Hepatocyte (in vitro differentiated cells): ENCODE results near the gene PDZRN4. TPM values are rescaled to one million over a fixed set of nuclear protein-coding genes. Genes with fewer than 3 reads are reported as not detected.
"Not testable (repeated sequence)": the region's sequence is repeated elsewhere in the genome, so short reads cannot be mapped to it uniquely, and the experiment has no call there.

Experiments used
- DNase-seq: peaks from one replicate; pipeline ENCODE4 v3.0.0-alpha.2; 2016; ENCODE audit warnings: low spot score
- H2AFZ ChIP-seq: fragments of 200-600 bp; sonication (generic); 2 replicates; pipeline ENCODE4 v1.6.0; 2016; ENCODE audit warnings: antibody characterized with exemption, mild to moderate bottlenecking
- H3K27ac ChIP-seq: fragments of 200-600 bp; sonication (generic); 2 replicates; pipeline ENCODE4 v1.5.1; 2016; ENCODE audit warnings: mild to moderate bottlenecking
- H3K27me3 ChIP-seq: fragments of 200-600 bp; sonication (generic); 2 replicates; pipeline ENCODE4 v1.6.1; 2016
- H3K36me3 ChIP-seq: fragments of 200-600 bp; sonication (generic); replicated peaks from 2 replicates; pipeline ENCODE4 v1.5.1; 2016; ENCODE audit warnings: low read depth; ENCODE audit not compliant: insufficient read depth
- H3K4me1 ChIP-seq: fragments of 200-600 bp; sonication (generic); 2 replicates; pipeline ENCODE4 v1.5.1; 2016; ENCODE audit warnings: mild to moderate bottlenecking, moderate library complexity; ENCODE audit not compliant: insufficient read depth
- H3K4me2 ChIP-seq: fragments of 200-600 bp; sonication (generic); 2 replicates; pipeline ENCODE4 v1.6.0; 2016
- H3K4me3 ChIP-seq: fragments of 200-600 bp; sonication (generic); 2 replicates; pipeline ENCODE4 v1.5.1; 2016; ENCODE audit warnings: mild to moderate bottlenecking
- H3K79me2 ChIP-seq: fragments of 200-600 bp; sonication (generic); 2 replicates; pipeline ENCODE4 v1.6.0; 2017; ENCODE audit warnings: mild to moderate bottlenecking
- H3K9me2 ChIP-seq: fragments of 200-600 bp; sonication (generic); replicated peaks from 2 replicates; pipeline ENCODE4 v1.6.0; 2017; ENCODE audit warnings: mild to moderate bottlenecking; ENCODE audit not compliant: insufficient read depth
- H3K9me3 ChIP-seq: fragments of 200-600 bp; sonication (generic); 2 replicates; pipeline ENCODE4 v1.5.1; 2016; ENCODE audit warnings: low read depth, mild to moderate bottlenecking
- H4K20me1 ChIP-seq: fragments of 200-600 bp; sonication (generic); 2 replicates; pipeline ENCODE4 v1.6.0; 2016; ENCODE audit warnings: mild to moderate bottlenecking; ENCODE audit not compliant: insufficient read depth, poor library complexity, severe bottlenecking
- CTCF ChIP-seq: fragments of 200-600 bp; sonication (generic); IDR thresholded peaks from 2 replicates; pipeline ENCODE4 v1.5.1; 2016; ENCODE audit warnings: antibody characterized with exemption, mild to moderate bottlenecking; ENCODE audit not compliant: poor library complexity
- EZH2 ChIP-seq: fragments of 200-600 bp; sonication (generic); IDR thresholded peaks from 2 replicates; pipeline ENCODE4 v1.6.1; 2016; ENCODE audit warnings: antibody characterized with exemption, mild to moderate bottlenecking, borderline replicate concordance
- EZH2phosphoT487 ChIP-seq: fragments of 200-600 bp; sonication (generic); IDR thresholded peaks from one replicate; pipeline ENCODE4 v1.6.1; 2018; ENCODE audit warnings: antibody characterized with exemption, mild to moderate bottlenecking, low read depth, moderate library complexity; ENCODE audit not compliant: unreplicated experiment, severe bottlenecking
- WGBS: methylation state at CpG from one replicate; pipeline ENCODE4 v1.1.6; 2016; ENCODE audit warnings: low lambda C conversion rate; ENCODE audit errors: missing lambda C conversion rate; 5-methylcytosine and 5-hydroxymethylcytosine counted together
- polyA plus RNA-seq: library from polyadenylated mRNA; unstranded; fragments of >200 nt; fragmentation: Nextera tagmentation; extraction: Ambion mirVana; gene quantifications from 2 replicates; pipeline ENCODE4 v1.2.1, GENCODE V29; 2016
- total RNA-seq: library from RNA; depleted of rRNA; stranded (reverse); fragments of >200 nt; gene quantifications from 2 replicates; pipeline ENCODE4 v1.2.3, GENCODE V29; 2014

The PDZRN4 gene
- total and polyA plus RNA-seq, 2 experiments from 2014 or later = 2.2 to 2.3 TPM

DNA sequence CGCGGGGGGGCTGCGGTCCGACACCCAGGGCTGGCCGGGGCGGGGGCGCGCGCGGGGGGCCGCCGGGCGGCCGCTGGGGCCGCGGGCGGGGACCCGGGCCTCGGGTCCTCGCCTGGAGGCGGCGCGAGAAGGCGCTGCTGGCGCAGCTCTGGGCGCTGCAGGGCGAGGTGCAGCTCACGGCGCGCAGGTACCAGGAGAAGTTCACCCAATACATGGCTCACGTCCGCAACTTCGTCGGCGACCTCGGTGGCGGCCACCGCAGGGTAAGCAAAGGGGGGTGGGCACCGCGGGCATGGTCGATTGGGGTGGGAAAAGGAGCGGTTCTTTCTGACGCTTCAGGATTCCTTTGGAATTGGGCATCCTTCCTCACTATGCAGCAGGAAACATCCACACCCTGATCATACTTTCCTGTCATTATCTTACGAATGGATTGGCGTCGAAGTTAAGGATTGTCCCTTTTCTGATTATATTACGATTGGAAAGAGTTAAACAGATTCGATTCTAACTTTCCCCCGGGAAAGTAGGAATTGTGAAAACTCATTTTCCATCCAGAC lies 798 bp downstream of the PDZRN4 start:
- peaks cover 8% of the 10 kb centered on the region for H3K4me1 ChIP-seq
- 9% methylated on average over 19 of the region's 49 CpGs for WGBS
- peak overlapping the region; percentile 94 for H3K4me2 ChIP-seq
- H3K36me3 ChIP-seq = no peaks in the 10 kb centered on the region
- no peaks in the 10 kb centered on the region for H4K20me1 ChIP-seq
- H3K79me2 ChIP-seq = no peaks in the 10 kb centered on the region
- H3K27me3 ChIP-seq = peaks cover 43% of the 10 kb centered on the region
- no peak overlapping the region for H3K27ac ChIP-seq
- no peaks in the 10 kb centered on the region for H3K9me2 ChIP-seq
- H2AFZ ChIP-seq = peak overlapping the region; percentile 76
- peak overlapping the region; percentile 35 for H3K4me3 ChIP-seq
- no peak for DNase-seq
- TF ChIP-seq CTCF (no peak), EZH2phosphoT487 (no peak), EZH2 (no peak)
- no peaks in the 10 kb centered on the region for H3K9me3 ChIP-seq

GRCh38 chr12:41189395-41190251 lies 1.5 kb downstream of the PDZRN4 start:
- H3K4me1 ChIP-seq = peaks cover 8% of the 10 kb centered on the region
- 9% methylated on average over 34 of the region's 34 CpGs for WGBS
- H2AFZ ChIP-seq = peak overlapping the region; percentile 76
- peaks cover 43% of the 10 kb centered on the region for H3K27me3 ChIP-seq
- no peaks in the 10 kb centered on the region for H3K9me3 ChIP-seq
- no peaks in the 10 kb centered on the region for H3K79me2 ChIP-seq
- DNase-seq = no peak
- H3K27ac ChIP-seq = no peak overlapping the region
- no peaks in the 10 kb centered on the region for H4K20me1 ChIP-seq
- H3K4me3 ChIP-seq = peak overlapping the region; percentile 35
- H3K4me2 ChIP-seq = peak overlapping the region; percentile 94
- no peaks in the 10 kb centered on the region for H3K9me2 ChIP-seq
- no peaks in the 10 kb centered on the region for H3K36me3 ChIP-seq
- TF ChIP-seq EZH2 (peak; percentile 88), EZH2phosphoT487 (no peak)

GRCh38 chr12:41190338-41190737 lies 2.2 kb downstream of the PDZRN4 start:
- no peaks in the 10 kb centered on the region for H3K79me2 ChIP-seq
- peaks cover 43% of the 10 kb centered on the region for H3K27me3 ChIP-seq
- H3K9me2 ChIP-seq = no peaks in the 10 kb centered on the region
- H3K9me3 ChIP-seq = no peaks in the 10 kb centered on the region
- H3K27ac ChIP-seq = no peak overlapping the region
- no peaks in the 10 kb centered on the region for H3K36me3 ChIP-seq
- peak; percentile 38 for DNase-seq
- WGBS = 37% methylated on average over 5 of the region's 5 CpGs
- no peak for TF ChIP-seq EZH2phosphoT487
- peak; percentile 54 for TF ChIP-seq CTCF
- peak overlapping the region; percentile 76 for H2AFZ ChIP-seq
- peak overlapping the region; percentile 94 for H3K4me2 ChIP-seq
- H3K4me3 ChIP-seq = peak overlapping the region; percentile 14
- peaks cover 8% of the 10 kb centered on the region for H3K4me1 ChIP-seq
- H4K20me1 ChIP-seq = no peaks in the 10 kb centered on the region

- DNase-seq, H3K79me2 ChIP-seq, H3K4me2 ChIP-seq, H4K20me1 ChIP-seq, H3K9me2 ChIP-seq, H3K4me1 ChIP-seq, H3K27ac ChIP-seq, H2AFZ ChIP-seq, H3K9me3 ChIP-seq, H3K4me3 ChIP-seq, H3K36me3 ChIP-seq: not testable (repeated sequence)
- WGBS = 93% methylated on average over 3 of the region's 3 CpGs
- H3K27me3 ChIP-seq = peaks cover 41% of the 10 kb centered on the region
Observed at GRCh38 chr12:41191549-41191948, 3.4 kb downstream of the PDZRN4 start.
